ENCODE results near the gene SMYD3.

DNA sequence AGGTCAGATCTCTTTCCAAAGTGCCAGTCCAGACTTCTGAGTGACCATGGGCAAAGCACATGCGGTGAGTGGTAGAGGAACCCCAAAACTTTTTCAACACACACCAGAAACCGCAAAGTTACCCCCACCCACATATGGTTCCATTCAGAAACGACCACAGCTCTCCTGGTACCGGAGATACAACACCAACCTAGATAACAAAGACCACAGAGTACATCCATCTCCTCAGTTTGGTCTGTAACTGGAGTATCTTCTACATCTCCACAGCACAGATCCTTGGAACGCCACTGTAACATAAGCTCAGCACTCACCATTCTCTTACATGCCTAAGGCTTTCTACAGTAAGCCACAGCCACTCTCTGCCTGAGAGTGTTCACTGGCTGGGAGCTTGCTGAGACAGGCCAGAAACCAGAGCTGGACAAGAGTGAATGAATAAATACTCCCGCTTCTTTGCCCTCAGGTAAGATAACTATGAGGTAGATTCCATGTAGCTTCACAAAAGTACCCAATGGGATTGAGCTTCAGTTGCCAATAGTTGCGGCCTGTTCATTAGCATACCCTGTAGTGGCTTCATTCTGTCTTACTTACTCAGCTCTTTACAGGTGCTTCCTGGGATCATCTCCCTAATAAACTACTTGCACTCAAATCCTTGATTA, 81.8 kb downstream of the SMYD3 start:
- TF ChIP-seq, protein P1, sequence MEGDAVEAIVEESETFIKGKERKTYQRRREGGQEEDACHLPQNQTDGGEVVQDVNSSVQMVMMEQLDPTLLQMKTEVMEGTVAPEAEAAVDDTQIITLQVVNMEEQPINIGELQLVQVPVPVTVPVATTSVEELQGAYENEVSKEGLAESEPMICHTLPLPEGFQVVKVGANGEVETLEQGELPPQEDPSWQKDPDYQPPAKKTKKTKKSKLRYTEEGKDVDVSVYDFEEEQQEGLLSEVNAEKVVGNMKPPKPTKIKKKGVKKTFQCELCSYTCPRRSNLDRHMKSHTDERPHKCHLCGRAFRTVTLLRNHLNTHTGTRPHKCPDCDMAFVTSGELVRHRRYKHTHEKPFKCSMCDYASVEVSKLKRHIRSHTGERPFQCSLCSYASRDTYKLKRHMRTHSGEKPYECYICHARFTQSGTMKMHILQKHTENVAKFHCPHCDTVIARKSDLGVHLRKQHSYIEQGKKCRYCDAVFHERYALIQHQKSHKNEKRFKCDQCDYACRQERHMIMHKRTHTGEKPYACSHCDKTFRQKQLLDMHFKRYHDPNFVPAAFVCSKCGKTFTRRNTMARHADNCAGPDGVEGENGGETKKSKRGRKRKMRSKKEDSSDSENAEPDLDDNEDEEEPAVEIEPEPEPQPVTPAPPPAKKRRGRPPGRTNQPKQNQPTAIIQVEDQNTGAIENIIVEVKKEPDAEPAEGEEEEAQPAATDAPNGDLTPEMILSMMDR (IDR thresholded peaks at IDR 0.05; ENCODE audit: insufficient read depth, low read length), result no peak
- no peak for TF ChIP-seq SPI1 (IDR thresholded peaks at IDR 0.05; ENCODE audit: borderline replicate concordance, low read depth)
